ENCODE data around the gene EPS8L3.
"Not testable (repeated sequence)": the region's sequence is repeated elsewhere in the genome, so short reads cannot be mapped to it uniquely, and the experiment has no call there.

EPS8L3 gene

DNA sequence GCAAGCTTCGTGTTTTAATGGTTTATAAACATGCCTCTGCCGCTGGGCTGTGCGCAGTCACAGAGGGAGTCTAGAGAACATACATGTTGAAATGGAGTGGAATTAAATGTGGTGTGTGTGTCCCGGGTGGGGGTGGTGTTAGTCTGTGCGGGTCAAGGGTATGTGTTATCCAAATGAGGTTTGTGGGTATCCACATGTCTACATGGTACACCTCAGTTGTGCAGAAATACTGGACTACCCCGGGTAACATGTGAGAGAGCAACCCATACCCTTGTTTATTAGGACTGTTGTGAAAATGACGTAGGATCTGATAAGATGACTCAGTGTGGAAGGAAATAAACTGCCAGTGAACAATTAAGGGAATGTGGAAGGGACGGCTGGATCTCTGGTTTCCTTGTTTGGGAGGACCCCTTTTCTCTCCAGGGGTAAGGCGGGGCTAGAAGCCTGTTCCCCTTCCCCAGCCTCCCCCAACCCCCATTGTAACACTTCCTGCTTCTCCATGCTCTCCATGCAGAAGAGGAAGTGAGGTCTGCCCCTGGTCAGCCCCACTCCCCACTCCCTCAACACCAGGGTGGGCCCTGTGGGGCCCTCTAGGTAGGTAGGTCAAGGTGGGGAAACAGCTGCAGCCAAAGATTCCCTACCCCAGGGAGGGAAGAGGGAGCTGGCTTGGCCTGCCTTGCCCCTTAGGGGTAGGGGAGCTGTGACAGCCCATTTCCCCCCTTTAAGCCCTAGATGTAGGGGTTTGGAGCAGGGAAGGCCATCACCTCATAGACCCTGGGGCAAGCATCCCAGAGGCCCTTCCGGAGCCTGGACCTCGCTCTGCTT, 690 bp downstream of the EPS8L3 start:
- no peak for DNase-seq

DNA sequence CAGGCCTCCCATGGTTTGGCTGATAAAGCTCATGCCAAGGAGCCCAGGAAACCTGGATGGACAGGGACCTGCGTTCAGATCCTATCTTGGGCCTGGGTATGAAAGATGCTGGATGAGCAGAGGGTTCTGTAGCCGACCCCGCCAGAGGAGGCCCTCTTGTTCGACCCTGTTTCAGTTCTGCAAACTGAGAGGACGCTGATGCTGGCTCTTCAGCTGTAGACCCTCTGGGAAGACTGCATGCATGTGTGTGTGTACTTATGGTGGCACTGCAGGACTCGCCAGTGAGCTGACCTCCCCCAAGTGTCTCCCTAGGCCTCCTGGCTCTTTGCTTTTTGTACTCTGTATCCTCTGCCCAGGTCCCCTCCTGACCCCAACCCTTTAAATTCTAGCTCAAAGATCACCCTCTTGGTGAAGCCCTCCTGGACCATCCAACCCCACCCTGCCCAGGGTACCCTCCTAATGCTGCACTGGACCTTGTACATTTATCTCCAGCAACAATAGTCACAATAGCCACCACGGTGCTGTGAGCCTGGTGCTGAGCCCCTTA, 1.6 kb downstream of the EPS8L3 start:
- no peak for DNase-seq

DNA sequence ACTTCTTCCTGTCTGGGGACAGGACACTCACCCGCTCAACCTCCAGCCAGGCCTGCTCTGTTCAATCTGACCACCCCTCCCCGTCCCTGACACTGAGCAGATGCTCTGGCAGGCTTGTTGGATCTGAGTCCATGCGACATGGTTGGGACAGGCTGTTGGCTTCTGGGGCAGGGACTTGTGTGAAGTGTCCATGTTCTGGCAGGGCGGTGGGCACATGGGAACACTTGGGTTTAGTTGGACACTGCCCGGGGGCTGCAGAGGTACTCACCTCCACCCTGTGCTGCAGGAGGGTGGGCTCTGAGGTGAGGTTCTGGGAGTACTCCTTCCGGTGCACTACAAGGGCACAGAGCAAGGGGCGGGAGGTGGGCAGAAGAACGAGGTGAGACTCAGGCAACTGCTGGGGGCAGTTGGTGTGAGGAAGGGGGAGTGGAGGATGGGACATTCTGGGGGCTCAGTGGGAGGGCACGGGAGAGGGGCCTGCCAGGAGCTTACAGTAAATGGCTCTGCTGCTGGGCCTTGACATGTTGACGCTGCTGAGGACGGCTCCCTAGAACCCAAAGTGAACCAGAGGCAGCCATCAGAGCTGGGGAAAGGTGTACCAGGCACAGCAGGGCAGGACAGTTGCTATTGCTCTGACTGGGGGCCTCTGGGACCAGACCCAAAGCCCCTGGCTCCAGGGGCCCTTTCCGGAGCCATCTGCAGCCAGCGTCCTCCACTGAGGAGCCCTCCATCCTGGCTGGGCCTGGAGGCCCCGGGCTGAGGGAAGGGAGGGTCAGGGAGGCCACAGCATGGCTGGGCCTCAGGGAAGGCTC, 2.3 kb downstream of the EPS8L3 start:
- no peak for DNase-seq

DNA sequence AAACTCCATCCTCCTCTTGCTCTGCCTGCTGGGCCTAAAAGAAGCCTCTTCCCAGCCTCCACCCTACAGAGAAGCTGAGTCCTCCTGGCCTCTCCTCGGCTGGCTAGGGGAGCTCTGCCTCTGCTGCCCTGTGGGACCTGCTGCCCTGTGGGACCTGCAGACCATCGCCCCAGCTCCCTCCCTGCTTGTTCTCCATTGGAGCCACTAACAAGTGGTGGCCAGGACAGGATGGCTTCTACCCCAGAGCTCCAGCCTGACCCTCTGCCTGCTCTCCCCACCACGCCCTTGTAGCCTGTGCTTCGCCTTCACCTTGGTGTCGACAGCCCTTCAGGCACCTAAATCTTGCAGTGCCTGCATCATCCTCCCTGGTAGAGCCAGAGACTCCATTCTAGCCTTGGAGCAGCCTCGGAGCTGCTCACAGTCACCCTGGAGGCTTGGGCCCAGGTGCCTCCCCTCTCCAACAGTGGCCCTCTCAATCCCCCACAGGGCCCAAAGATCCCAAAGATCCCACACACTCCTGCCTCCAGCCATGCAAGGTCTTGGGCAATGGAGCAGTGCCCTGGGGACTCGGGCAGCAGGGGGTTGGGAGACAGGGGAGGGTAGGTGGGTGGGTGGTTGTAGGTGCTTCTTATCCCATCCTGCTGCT, 3.0 kb downstream of the EPS8L3 start:
- DNase-seq: no peak

DNA sequence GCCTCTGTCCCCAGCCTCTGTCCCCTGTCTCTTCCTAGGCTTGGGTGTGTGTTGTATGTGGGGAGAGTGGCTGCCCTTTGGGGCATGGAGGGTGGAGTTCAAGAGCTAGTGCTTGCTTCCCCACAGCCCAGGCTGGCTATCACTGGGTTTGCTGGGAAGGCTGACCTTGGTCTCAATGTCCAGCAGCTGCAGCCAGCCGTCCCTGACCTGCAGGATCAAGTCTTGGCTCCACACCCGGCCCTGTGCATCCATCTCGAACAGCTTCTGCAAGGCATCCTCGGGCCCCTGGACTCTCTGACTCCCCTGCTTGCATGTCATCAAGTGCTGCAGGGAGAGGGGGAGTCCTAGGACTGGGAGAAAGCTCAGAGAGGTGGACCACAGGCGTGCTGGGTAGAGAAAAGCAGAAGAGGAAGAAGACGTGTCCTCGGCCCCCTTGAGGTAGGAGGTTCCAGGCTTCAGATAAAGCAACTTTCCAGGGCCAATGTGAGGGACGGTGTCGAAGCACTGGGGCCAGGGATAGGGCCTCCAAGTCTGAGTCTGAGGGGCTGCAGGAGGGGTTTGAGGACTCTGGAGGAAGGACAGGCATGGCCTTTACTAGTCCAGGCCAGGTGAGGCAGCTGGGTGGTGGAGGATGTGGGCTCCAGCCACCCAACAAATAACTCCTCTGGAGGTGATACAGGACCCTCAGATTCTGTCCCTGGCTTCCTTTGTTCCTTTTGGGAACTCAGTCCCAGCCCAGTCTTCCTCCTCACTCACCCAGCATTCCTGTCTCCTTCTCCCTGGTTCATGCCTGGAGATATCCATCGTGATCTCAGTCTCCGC, 4.0 kb downstream of the EPS8L3 start:
- no peak for DNase-seq

DNA sequence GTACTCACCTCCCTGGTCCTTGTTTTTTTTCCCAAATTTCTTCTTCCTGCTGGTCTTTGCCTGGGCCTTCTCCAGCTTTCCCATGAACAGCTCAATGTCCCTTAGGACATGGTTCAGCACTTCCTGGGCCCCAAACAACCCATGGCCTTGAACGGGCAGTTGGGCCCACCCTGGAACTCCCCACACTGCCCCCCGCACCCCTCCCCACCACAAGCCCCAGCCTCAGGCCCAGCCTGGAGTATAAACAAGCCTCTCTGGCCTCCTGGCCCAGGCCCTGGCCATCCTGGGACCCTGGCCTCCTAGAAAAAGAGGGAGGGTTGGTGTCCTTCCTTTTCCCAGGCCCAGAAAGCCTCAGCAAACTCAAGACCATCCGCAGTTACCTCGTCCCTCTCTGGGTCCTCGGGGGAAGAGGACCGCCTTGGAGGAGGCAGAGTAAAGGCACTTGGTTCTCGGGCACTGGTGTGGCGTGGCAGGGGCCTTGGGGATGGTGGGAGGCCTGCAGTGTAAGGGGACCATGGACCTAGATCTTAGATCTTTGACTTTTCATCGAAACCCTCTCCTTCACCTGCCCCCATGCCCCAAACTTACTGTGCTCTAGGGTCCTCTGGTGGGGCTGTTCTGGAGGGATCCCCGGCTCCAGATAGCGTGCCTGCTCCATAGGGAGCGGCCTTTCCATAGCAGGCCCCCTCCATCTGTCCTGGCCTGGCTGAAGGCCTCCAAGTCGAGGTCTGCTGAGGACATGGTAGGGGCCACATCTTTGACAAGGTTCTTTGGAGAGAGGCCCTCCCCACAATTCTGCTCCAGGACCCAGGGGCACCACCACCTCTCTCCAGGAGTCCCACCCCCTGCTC, 5.6 kb downstream of the EPS8L3 start:
- no peak for DNase-seq

DNA sequence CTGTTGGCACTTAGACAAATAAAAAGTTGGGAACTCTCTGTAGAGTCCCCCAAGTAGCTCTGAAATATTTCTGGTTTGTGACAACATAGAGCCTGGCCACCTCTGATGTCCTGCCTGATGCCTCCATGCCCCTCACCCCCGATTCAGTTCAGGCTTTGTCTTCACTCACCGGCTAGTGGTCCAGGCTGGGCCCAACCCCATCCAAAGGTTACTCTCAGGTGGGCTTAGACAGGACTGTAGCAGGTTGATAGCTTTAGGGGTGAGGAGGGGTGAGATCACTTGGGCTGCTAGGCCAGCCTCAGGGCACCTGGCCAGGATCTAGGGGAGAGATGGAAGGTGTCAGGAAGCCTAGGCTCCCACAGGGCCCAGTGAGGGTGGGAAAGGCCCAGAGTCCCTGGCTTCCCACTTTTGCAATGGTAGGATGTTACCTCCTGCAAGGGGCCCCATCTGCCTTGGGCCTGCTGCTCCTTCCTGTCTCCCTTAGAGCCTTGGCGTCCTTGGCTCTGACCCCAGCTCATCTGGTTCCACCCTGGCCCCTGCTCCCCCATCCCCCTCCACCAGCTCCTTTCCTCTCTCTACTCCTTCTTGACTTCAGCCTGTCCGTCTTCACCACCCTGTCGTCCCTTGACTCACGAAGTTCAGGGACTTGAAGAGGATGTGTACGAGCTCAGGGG, 6.7 kb downstream of the EPS8L3 start:
- no peak for DNase-seq

DNA sequence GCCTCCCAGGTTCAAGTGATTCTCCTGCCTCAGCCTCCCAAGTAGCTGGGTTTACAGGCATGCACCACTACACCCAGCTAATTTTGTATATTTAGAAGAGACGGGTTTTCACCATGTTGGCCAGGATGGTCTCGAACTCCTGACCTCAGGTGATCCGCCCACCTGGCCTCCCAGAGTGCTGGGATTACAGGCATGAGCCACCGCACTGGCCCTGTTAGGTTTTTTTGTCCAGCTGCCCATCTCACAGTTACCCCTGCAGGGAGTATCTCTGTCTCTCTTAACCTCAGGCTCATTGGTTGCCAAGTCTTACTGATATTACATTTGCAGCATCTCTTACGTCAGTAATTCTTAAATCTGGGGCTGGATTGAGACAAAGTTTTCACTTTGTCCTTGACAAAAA, 7.4 kb downstream of the EPS8L3 start:
- not testable (repeated sequence) for DNase-seq

DNA sequence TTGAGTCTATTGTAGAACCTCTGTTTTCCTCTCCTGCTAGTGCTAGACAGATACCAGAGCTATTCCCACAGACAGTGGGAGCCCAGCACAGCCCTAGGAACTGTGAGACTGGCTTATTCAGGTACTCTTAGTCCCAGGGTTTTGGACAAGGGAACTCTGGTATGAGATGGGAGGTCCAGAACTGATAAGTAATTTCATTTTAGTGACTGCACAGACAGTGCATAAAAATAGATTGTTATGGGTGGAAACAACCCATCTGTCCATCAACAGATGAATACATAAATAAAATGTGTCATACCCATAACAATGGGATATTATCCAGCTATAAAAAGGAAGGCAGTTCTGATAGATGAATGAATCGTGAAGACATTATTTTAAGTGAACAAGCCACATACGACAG, 9.0 kb downstream of the EPS8L3 start:
- DNase-seq: no peak

DNA sequence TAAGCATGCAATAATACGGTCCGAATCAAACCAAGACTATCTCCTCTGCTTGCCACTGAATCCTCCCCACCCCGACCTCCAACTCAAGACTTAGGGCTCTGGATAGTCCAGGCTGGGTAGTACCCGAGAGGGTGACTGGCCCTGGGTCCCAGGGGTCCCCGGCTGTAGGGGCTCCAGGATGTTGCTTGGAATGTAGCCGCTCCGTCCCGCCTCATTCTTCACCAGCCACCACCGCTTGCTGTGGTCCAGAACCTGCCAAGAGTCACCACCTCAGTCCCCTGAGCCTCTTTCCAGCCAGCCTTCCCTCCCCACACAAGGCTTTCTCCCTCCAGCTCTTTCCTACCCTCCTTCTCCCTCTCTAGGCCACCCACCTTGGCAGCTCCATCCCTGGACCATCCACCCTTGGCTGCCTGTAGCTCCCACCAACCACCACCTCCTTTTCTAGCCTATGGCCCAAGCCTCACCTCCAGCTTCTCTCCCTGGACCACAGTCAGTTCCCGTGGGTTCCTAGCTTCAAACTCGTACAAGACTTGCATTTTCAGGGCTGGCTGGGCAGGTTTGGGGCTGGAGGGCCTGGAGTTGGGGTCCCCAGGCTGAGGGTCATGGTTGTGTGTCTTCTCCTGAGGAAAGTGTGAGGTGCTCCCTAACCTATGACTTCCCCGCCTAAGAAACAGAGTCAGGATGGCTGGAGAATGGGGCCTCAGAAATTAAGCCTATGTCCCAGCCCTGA, 12.0 kb downstream of the EPS8L3 start:
- DNase-seq: no peak

DNA sequence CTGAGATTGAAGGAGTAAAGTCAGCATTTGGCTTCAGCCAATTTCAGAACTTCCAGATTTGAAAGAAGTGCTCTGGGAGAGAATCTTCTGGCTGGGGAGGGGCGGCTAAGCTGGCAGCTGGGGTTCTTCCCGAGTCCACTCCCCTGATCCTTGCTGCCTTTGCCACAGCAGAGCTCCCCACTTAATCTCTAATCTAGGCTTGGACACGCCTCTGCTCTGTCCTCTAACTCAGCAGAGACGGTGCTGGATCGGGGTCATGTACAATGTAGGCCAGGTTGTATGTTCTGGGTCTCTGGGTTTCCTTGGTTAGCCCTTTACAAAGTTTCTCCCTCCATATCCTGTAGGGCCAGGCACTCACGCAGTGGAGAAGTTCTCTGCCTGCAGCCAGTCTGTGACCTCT, 12.8 kb downstream of the EPS8L3 start:
- no peak for DNase-seq

DNA sequence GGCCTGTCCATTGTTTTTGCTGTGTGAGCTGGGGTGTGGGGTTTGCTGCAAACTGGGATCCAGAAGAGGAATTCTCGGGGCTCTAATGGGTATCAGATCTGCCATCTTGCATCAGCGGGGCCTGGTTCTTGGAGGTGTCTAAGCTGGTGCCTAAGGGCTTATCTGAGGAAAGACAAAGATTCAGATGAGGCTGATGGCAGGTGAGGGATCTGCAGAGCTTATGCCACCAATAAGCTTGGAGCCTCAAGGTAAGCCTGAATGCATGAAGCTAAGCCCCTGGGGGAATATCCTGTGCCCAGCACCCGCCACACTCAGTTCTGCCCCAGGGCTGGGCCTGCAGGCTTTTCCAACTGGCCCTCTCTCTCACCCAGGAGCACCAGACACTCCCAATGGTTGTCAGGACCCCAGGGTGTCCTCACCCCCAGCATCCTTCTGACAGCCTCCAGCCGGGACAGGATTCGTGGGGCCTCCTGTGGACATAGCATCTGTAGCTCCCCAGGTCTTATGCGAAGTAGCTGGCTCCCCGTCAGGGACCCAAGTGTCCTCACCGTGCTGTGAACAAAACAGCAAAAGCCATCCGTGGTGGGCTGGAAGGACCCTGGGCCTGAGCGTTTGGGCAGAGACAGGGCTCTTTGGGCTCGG, 13.4 kb downstream of the EPS8L3 start:
- no peak for DNase-seq

DNA sequence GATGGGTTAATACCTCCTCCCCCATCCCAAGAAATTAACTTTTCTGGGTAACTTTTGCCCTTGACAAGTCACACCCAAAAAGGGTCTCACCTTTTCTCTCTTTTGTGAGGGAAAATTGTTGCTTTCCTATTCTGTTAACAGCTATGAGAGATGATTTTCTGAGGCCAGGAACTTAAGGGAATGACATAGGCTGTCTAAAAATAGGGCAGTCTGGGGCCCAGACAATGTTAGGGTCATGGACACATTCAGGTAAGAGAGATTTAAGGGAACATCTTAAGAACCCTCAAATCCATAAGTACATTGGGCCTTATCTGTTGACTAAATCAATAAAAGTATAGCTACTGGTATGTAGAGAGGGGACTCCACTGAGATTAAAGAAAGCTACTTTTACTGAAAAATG, 14.5 kb downstream of the EPS8L3 start:
- no peak for DNase-seq

DNA sequence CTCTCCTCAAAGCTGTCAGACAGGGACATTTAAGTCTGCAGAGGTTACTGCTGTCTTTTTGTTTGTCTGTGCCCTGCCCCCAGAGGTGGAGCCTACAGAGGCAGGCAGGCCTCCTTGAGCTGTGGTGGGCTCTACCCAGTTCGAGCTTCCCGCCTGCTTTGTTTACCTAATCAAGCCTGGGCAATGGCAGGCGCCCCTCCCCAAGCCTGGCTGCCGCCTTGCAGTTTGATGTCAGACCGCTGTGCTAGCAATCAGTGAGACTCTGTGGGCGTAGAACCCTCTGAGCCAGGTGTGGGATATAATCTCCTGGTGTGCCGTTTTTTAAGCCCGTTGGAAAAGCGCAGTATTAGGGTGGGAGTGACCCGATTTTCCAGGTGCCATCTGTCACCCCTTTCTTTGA, 15.4 kb downstream of the EPS8L3 start:
- not testable (repeated sequence) for DNase-seq

DNA sequence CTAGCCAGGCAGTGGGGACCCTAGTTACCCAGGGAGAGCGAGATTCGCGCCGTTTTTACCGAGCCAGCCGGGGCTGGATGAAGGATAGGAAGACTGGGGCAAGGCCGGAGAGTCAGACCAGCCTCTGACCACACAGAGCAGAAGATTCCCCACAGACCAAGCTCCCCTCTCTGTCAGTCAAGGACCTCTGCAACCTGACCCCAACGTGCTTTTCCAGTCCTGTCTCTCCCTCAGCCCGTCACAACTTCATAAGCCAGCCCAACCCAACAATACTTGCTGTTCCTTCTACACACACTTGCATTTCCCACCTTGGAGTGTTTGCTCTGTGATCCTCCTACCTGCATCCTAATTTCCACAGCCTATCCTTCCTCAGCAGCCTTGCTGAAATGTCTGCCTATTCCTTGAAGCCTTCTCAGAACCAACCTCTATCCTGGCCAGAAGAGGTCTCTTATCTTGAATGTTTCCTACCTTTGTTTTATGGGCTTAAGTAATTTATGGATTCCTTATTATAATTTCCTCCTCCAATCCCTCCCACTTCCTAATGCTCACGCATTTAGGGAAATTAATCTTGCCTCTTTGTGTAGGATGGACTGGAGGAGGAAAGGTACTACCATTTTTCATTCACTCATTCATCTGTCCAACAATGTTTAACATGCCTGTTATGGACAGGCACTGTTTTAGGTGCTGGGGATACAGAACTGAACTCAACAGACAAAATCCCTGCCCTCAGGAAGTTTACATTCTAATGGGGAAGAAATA, 22.9 kb downstream of the EPS8L3 start, which contains the start of gene GSTM3:
Gene GSTM3, minus strand, starts transcription at position 424 of the 759 bp plus-strand sequence. CDS start 751 bp downstream, outside the sequence.
- no peak for DNase-seq

DNA sequence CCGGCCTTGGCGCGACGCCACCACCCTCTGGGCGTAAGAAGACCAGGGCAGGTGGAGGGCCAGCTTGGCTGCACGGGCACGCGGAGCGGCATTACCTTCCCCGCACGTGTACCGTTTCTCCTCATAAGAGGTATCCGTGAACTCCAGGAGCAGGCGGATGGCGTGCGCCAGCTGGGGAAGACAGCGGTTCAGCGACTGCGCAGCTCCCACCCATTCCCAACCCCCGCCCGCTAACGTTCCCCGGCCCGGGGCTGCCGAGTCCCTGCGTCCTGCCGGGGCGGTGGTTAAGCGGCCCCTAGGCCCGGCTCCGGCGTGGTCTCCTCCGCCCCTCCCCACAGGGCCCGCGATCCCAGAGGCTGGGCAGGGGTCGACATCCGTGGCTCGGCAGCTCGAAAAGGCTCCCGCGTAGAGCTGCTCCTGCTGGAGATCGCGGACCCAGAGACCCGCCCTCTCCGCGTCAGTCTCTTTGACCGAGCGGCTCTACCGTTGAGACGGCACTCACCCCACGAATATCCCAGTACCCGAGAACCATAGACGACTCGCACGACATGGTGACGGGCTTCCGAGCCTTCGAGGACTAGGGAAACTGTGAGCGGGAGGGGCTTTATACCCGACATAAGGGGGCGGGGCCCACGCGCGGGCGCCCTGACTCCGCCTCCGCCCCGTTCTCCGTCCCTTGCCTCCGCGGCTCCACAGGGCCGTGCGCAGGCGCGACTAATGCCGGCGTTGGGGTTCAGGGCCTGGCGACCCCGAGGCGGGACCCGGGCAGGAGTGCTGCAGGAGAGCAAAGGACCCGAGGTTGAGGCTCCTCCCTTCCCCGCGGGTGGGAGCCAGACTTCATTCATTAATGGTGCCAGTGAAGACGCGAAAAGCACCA, 23.7 kb downstream of the EPS8L3 start:
- DNase-seq: peak; percentile 85

DNA sequence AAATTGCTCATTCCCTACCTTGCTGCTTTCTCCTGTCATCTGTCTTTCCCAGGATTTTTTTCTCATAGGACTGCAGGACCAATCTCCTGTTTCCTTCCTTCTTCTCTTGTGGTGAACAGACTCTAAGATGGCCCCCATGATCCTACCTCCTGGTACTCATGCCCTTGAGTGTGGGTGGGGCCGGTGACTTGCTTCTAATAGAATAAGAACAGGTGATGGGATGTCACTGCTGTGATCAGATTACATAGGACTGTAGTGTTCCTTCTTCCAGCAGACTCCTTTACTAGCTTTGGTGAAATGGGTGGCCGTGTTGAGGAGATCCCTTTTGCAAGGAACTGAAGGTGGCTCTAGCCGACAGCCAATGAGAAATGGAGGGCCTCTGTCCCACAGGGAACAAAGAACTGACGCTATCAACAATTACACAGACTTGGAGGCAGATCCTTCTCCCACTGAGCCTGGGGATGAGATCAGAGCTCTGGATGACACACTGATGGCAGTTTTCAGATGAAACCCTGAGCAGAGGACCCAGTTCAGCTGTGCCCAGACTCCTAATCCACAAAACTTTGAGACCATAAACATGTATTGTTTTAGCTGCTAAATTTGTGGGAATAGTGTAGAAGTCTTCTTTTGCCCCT, 30.4 kb downstream of the EPS8L3 start:
- no peak for DNase-seq
